Fibroblast of mammary gland (primary cell): ENCODE results near the gene BCL2A1.

Source experiments
- DNase-seq: peaks from one replicate; pipeline ENCODE4 v3.0.0-alpha.2; 2010; ENCODE audit warnings: low read depth
- H3K4me3 ChIP-seq: 2 replicates; pipeline ENCODE4 v1.5.1; 2011; ENCODE audit warnings: low read depth, mild to moderate bottlenecking, low read length, moderate library complexity; ENCODE audit not compliant: control insufficient read depth
- CTCF ChIP-seq: conservative IDR thresholded peaks from 2 replicates; pipeline ENCODE4 v1.5.1; 2011; ENCODE audit warnings: low read depth, low read length, inconsistent platforms; ENCODE audit not compliant: control insufficient read depth, insufficient read depth

The BCL2A1 gene

GRCh38 chr15:79960502-79961212 is 10.3 kb downstream of the BCL2A1 start:
- no peak for TF ChIP-seq CTCF
- DNase-seq, result peak; percentile 34
- no peak overlapping the region for H3K4me3 ChIP-seq

- H3K4me3 ChIP-seq, result no peak overlapping the region
- peak; percentile 57 for DNase-seq
- TF ChIP-seq CTCF, result no peak
These were observed 13.3 kb downstream of the BCL2A1 start for GRCh38 chr15:79957741-79958140.

- TF ChIP-seq CTCF, result no peak
- no peak for DNase-seq
- H3K4me3 ChIP-seq, result no peak overlapping the region
These were observed 14.5 kb downstream of the BCL2A1 start for GRCh38 chr15:79956354-79956939.

GRCh38 chr15:79954661-79955060 is 16.3 kb downstream of the BCL2A1 start:
- no peak for DNase-seq
- no peak for TF ChIP-seq CTCF
- H3K4me3 ChIP-seq, result no peak overlapping the region

GRCh38 chr15:79953951-79954444 is 17.0 kb downstream of the BCL2A1 start:
- H3K4me3 ChIP-seq, result no peak overlapping the region
- peak; percentile 30 for DNase-seq
- TF ChIP-seq CTCF, result no peak

GRCh38 chr15:79952329-79952728 is 18.7 kb downstream of the BCL2A1 start:
- no peak for DNase-seq
- TF ChIP-seq CTCF, result no peak
- H3K4me3 ChIP-seq, result no peak overlapping the region
